DOHH2 (cell line): ENCODE results near the gene FAM83F.

ENCODE experiments used
- H3F3A ChIP-seq: fragments of 200-600 bp; sonication (generic), shearing (Covaris generic); 2 replicates; pipeline ENCODE4 v1.6.0; 2016; ENCODE audit warnings: antibody characterized with exemption, mild to moderate bottlenecking; ENCODE audit not compliant: control insufficient read depth, insufficient read depth
- H3K27ac ChIP-seq: fragments of 200-600 bp; sonication (generic); 2 replicates; pipeline ENCODE4 v1.5.1; 2014; ENCODE audit warnings: low read depth, mild to moderate bottlenecking, low read length, moderate library complexity
- H3K27me3 ChIP-seq: fragments of 200-600 bp; sonication (generic); 2 replicates; pipeline ENCODE4 v1.6.1; 2014; ENCODE audit warnings: mild to moderate bottlenecking, low read length, mixed read lengths; ENCODE audit not compliant: control insufficient read depth
- H3K36me3 ChIP-seq: fragments of 200-600 bp; sonication (generic); 2 replicates; pipeline ENCODE4 v1.6.1; 2014; ENCODE audit warnings: mild to moderate bottlenecking, low read length, moderate library complexity, mixed read lengths; ENCODE audit not compliant: control insufficient read depth
- H3K4me1 ChIP-seq: fragments of 200-600 bp; sonication (generic); 2 replicates; pipeline ENCODE4 v1.6.1; 2014; ENCODE audit warnings: mild to moderate bottlenecking, low read length, mixed read lengths; ENCODE audit not compliant: control insufficient read depth
- H3K4me2 ChIP-seq: fragments of 200-600 bp; sonication (generic); 2 replicates; pipeline ENCODE4 v1.6.0; 2014; ENCODE audit warnings: mild to moderate bottlenecking, low read length, moderate library complexity
- H3K4me3 ChIP-seq: fragments of 200-600 bp; sonication (generic); 2 replicates; pipeline ENCODE4 v1.5.1; 2014; ENCODE audit warnings: mild to moderate bottlenecking, low read length, mixed read lengths
- H3K79me2 ChIP-seq: fragments of 200-600 bp; sonication (generic); 2 replicates; pipeline ENCODE4 v1.6.1; 2014; ENCODE audit warnings: mild to moderate bottlenecking, low read length, mixed read lengths; ENCODE audit not compliant: control insufficient read depth
- H3K9me2 ChIP-seq: fragments of 200-600 bp; sonication (generic); replicated peaks from 2 replicates; pipeline ENCODE4 v1.6.1; 2014; ENCODE audit warnings: mild to moderate bottlenecking, low read length, mixed read lengths; ENCODE audit not compliant: control insufficient read depth
- H3K9me3 ChIP-seq: fragments of 200-600 bp; sonication (generic); 2 replicates; pipeline ENCODE4 v1.6.1; 2014; ENCODE audit warnings: antibody characterized with exemption, low read length, mixed read lengths; ENCODE audit not compliant: control insufficient read depth, insufficient read depth
- H4K20me1 ChIP-seq: fragments of 200-600 bp; sonication (generic); 2 replicates; pipeline ENCODE4 v1.6.0; 2014; ENCODE audit warnings: low read depth, mild to moderate bottlenecking, antibody characterized with exemption, low read length, moderate library complexity; ENCODE audit not compliant: control insufficient read depth, insufficient read depth
- EZH2phosphoT487 ChIP-seq: fragments of 200-600 bp; sonication (generic); IDR thresholded peaks from 2 replicates; pipeline ENCODE4 v1.6.1; 2017; ENCODE audit warnings: borderline replicate concordance, mild to moderate bottlenecking, antibody characterized with exemption, low read length, moderate library complexity, mixed read lengths
- TF ChIP-seq, protein P1 (sequence below): fragments of 200-600 bp; sonication (generic); IDR thresholded peaks from one replicate; pipeline ENCODE4 v1.5.1; 2014; ENCODE audit warnings: antibody characterized with exemption, mild to moderate bottlenecking, low read depth, low read length; ENCODE audit not compliant: poor library complexity, severe bottlenecking

The FAM83F gene

DNA sequence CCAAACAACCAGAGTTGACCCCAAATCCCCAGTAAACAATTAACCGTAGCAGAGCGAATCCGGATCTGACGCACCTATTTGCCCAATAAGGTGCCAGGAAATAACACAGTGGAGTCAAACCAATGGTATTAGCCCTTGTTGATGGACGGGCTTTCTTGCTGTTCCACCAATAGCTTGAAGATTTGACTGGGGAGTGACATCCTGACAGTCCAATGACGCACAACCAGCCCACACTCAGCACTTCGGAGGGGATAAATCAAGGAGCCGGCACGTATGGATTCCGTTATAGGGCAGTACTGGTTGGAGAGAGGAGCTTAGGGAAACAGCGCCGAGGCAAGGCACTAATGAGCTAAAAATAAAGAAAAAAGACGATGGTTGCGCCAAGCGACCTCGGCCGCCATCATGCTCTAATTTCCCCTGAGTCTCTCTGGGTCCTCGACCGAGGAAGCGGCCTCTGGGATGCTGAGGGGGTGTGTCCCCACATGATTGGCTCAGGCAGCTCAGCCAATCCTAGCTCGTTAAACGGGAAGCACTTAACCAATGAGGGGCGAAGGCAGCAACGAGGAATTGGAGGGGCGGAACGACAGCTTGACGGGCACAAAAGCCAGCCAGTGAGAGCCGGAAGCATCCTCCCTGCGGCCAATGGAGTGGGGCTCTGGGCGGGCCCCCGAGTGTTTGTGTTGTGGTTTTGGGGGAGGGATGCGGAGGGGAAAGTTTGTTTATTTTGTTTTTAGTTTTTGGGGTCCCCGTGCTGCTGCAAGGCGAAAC lies 49.5 kb downstream of the FAM83F start:
- TF ChIP-seq, protein P1, sequence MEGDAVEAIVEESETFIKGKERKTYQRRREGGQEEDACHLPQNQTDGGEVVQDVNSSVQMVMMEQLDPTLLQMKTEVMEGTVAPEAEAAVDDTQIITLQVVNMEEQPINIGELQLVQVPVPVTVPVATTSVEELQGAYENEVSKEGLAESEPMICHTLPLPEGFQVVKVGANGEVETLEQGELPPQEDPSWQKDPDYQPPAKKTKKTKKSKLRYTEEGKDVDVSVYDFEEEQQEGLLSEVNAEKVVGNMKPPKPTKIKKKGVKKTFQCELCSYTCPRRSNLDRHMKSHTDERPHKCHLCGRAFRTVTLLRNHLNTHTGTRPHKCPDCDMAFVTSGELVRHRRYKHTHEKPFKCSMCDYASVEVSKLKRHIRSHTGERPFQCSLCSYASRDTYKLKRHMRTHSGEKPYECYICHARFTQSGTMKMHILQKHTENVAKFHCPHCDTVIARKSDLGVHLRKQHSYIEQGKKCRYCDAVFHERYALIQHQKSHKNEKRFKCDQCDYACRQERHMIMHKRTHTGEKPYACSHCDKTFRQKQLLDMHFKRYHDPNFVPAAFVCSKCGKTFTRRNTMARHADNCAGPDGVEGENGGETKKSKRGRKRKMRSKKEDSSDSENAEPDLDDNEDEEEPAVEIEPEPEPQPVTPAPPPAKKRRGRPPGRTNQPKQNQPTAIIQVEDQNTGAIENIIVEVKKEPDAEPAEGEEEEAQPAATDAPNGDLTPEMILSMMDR, result no peak
- no peak for TF ChIP-seq EZH2phosphoT487
- H3K4me2 ChIP-seq, result peak overlapping the region; percentile 78
- peak overlapping the region; percentile 59 for H3K27ac ChIP-seq
- no peaks in the 10 kb centered on the region for H4K20me1 ChIP-seq
- peaks cover 13% of the 10 kb centered on the region; the same call in 1 of the 2 replicates for H3K27me3 ChIP-seq
- peak overlapping the region; percentile 81 for H3K4me3 ChIP-seq
- no peaks in the 10 kb centered on the region for H3K9me3 ChIP-seq
- no peaks in the 10 kb centered on the region; the same call in 1 of the 2 replicates for H3K36me3 ChIP-seq
- H3K79me2 ChIP-seq, result peaks cover 40% of the 10 kb centered on the region
- peaks cover 39% of the 10 kb centered on the region for H3K4me1 ChIP-seq
- peaks cover 16% of the 10 kb centered on the region for H3F3A ChIP-seq
- H3K9me2 ChIP-seq, result no peaks in the 10 kb centered on the region

DNA sequence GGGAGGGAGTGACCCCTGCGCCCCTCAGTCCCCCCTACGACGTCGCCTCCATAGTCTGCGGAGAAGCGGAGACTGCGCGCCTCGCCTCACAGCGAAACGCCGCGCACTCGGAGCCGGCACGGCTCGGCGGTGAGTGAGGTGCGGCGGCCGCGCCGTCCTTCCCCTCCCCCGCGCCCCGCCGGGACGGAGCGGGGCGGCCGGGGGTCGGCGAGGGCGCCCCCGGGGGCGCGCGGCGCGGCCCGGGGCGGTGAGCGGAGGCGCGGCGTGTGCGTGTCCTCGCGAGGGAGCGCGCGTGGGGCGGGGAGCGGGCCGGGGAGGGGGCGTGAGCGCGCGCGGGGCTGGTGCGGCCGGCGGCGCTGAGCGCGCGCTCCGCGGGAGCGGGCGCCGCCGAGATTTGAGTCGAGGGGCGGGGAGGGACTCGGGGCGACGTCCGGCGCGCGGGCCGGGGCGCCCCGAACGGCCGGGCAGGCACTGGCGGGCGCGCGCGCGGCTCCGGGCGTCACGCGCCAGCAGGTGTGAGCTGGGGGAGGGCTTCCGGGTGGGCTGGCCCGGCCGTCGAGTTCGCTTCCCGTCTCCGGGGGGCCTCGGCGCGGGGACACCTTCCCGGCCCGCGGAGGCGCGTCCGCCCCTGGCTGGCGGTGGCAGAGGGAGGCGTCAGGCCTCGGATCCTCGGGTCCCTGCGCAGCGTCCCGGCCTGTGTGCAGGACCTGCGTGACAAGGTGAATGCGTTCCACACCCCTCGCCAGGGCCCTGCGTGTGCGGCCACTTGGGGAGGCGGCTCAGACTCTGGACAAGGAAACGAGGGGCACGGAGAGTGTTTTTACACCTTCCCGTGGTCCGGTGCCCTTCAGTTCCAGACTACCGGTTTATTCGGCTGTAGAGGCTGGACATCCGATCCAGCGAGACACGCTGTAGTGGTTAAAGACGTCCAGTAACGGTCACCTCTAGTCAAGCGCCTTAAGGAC lies 50.4 kb downstream of the FAM83F start:
- peak overlapping the region; percentile 81 for H3K4me3 ChIP-seq

DNA sequence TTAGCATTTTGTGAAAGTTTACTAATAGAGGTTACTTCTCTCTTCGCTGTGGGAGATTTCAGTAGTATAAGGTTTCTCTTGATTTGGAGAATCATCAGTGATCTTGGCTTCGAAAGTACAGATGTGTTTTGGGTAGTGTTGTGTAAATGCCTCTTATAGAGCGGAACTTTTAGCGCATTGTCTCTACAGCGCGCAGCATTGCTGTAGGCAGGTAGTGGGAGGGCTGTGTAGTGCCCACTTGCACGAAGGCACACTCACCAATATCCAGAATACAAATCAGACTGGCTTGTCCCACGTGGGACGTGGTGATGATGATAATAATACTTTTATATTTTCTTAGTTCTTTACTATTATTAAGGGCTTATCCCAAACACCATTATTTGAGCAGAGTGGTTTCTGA lies 51.4 kb downstream of the FAM83F start:
- Histone ChIP-seq H3K27ac (peak overlapping the region; percentile 84), H3K9me3 (no peaks in the 10 kb centered on the region), H3K27me3 (peaks cover under 1% of the 10 kb centered on the region; the same call in 1 of the 2 replicates), H3K79me2 (peaks cover 48% of the 10 kb centered on the region), H3K4me3 (peak overlapping the region; percentile 81), H3K4me2 (peak overlapping the region; percentile 75), H4K20me1 (no peaks in the 10 kb centered on the region), H3K9me2 (no peaks in the 10 kb centered on the region), H3F3A (peaks cover 30% of the 10 kb centered on the region), H3K4me1 (peaks cover 57% of the 10 kb centered on the region), H3K36me3 (peaks cover 2% of the 10 kb centered on the region; the same call in 1 of the 2 replicates)
- TF ChIP-seq EZH2phosphoT487, result no peak
- TF ChIP-seq, protein P1, result no peak

More for the DNA sequence above, 50.4 kb downstream of the FAM83F start:
- H3K4me1 ChIP-seq, result peaks cover 48% of the 10 kb centered on the region
- H3K27ac ChIP-seq, result peak overlapping the region; percentile 84
- H3K79me2 ChIP-seq, result peaks cover 45% of the 10 kb centered on the region
- peak overlapping the region; percentile 75 for H3K4me2 ChIP-seq
- H3K36me3 ChIP-seq, result no peaks in the 10 kb centered on the region; the same call in 1 of the 2 replicates
- peaks cover 23% of the 10 kb centered on the region for H3F3A ChIP-seq
- H3K27me3 ChIP-seq, result peaks cover 9% of the 10 kb centered on the region; the same call in 1 of the 2 replicates
- no peaks in the 10 kb centered on the region for H4K20me1 ChIP-seq
- TF ChIP-seq EZH2phosphoT487, result no peak
- TF ChIP-seq, protein P1, result no peak
- no peaks in the 10 kb centered on the region for H3K9me2 ChIP-seq
- no peaks in the 10 kb centered on the region for H3K9me3 ChIP-seq
